GM18519 (cell line): ENCODE data around the gene THOC6.
"Not testable (repeated sequence)": the region's sequence is repeated elsewhere in the genome, so short reads cannot be mapped to it uniquely, and the experiment has no call there.

Source experiments
- ATAC-seq: cut with Tn5 transposase; IDR thresholded peaks from one replicate; pipeline ENCODE4 v1.9.1; 2021; ENCODE audit warnings: mild to moderate bottlenecking, moderate library complexity; ENCODE audit not compliant: unreplicated experiment, low FRiP score

Gene THOC6

GRCh38 chr16:3051009-3051408, 27.2 kb downstream of the THOC6 start:
- no peak for ATAC-seq

DNA sequence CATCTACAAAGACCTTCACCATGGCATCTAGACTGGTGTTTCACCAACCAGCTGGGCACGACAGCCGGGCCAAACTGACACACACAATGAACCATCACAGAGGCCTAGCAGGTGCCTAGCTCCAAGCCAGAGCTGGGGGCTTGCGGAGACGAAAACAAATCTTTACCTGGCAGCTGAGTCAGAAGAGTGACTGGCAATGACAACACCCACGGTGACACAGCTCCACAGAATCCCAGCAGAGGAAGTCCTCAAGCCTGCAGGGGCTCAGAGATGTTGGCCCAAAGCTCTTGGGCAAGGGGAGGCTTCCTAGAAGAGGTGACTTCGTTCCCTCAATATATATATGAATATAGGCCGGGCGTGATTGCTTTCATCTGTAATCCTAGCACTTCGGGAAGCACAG, 27.7 kb downstream of the THOC6 start:
- no peak for ATAC-seq

DNA sequence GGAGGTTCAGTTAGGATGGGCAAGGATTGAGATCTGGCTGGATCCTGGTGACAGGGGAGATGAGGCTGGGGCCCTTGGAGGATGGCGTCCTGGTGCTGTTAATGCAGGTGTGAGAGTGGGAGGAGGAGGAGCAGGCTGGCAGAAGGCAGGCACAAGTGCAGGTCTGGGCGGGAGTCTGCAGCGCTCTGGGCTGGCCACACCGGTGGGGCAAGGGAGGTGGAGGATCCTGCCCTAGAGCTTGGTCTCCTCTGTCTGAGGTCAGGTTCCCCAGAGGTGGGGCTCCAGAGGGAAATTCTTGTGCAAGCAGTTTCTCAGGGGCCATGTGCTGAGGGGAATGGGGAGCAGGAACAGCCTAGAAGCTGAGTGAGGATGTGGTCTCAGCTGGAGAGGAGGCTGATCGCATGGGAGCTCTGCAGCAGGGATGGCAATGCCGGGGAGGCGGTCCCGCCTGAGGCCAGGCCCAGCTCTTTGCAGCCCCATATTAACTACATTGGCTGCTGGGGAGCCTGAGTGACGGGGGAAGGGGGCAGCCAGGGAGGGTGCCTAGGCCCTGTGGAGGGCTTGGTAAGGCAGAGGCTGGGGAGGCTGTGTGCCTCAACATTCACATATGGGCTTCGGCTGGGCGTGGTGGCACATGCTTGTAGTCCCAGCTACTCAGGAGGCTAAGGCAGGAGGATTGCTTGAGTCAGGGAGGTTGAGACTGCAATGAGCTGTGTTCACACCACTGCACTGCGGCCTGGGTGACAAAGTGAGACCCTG, 28.9 kb downstream of the THOC6 start:
- ATAC-seq = not testable (repeated sequence)

DNA sequence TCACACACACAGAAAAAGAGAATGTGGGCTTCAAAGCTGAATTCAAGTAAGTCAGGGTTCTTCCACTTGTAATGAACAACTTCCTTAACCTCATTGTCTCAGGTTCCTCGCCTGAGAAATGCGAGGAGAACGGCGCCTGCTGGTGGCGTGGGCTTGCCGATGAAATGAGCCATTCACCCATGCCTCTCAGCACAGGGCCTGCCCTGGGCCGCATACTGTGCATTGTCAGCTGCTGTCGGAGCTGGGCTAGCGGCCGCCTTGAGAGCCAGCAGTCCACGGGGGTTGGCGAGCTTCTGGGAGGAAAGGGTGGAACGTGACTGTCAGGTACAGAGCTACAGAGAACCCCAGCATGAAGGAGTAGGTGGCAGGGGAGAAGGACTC, 29.5 kb downstream of the THOC6 start:
- not testable (repeated sequence) for ATAC-seq

DNA sequence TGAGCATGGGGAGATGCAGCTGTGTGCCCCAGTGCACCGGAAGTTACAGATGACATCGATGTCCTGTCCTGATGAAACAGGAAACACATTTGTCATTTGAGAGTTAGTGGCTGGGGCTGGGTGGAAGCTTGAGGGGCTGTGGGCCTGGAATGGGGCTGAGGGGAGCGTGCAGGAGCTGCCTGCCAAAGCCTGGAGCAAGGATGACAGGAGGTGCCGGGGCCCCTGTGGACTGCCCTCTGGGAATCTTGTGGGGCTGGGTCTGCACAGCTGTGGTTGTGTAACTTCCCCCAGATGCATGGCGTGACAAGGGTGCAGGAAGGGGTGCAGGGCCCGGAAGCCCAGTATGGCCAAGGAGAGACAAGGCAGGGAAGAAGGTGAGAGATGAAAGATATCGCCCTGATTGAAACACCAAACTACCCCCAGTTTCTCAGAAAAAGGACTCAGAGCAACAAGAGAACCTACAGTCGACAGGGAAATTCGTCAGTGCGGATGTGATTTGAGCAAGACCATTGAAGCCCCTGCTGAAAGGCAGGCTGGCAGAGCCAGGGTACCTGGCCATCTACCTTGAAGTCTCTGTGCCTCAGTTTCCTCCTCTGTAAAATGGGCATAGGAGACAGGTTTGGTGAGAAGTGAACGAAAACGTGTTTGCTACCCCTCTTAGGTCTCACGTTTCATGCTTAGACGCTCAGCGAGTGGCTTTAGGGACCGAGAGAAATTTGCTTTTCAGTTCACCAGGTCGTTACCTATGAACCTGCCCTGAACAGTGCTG, 31.3 kb downstream of the THOC6 start:
- no peak for ATAC-seq

DNA sequence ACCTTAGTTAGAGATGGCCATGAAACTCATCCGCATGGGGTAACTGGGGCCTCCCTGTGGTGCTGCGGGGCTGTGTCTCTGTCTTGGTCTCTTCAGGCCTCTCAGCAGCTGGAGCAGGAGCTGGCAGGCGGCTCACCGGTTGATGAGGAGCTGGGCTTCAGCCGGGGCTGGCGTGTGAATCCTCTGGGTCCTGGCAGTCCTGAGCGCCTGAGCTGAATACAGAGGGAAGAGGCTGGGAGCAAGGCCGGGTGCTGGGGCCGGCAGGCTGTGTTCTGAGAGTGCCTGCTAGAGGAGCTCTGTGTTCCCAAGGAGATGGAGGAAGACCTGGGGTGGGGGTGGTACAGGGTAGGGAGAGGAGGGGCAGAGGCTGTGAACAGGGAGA, 31.9 kb downstream of the THOC6 start:
- not testable (repeated sequence) for ATAC-seq

GRCh38 chr16:3056336-3057180, 32.7 kb downstream of the THOC6 start:
- no peak for ATAC-seq

DNA sequence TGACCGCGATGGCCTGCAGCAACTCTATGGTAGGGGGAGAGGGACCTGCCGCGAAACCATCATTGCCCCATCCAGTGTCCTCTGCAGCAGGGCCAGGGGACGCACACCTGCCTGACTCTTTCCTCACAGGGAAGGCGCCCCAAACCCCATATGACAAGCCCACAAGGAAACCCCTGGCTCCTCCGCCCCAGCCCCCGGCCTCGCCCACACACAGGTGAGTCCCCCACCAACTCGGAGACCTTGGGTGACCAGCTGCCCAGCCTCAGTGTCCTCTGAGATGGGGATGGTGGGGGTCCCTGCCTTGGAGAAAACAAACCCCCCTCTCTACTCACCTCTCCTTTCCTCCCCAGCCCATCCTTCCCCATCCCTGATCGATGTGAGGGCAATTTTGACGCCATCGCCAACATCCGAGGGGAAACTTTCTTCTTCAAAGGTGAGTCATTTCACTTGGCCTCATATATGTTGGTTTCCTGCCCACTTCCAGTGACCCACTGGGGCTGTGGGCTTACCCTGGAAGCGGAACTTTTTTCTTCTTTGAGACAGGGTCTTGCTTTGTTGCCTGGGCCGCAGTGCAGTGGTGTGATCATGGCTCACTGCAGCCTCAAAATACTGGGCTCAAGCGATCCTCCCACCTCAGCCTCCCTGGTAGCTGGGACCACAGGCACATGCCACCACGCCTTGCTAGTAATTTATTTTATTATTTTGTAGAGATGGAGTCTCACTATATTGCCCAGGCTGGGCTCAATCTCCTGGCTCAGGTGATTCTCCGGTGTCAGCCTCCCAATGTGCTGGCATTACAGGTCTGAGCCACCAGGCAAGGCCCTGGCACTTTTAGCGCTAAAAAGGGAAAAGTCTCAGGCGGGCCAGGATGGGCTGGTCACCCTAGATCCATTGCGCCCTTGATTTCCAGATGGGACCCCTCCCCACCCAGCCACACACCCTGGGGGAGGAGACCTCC, 33.6 kb downstream of the THOC6 start:
- no peak for ATAC-seq

- no peak for ATAC-seq
Observed at GRCh38 chr16:3058139-3059030, 34.5 kb downstream of the THOC6 start.

DNA sequence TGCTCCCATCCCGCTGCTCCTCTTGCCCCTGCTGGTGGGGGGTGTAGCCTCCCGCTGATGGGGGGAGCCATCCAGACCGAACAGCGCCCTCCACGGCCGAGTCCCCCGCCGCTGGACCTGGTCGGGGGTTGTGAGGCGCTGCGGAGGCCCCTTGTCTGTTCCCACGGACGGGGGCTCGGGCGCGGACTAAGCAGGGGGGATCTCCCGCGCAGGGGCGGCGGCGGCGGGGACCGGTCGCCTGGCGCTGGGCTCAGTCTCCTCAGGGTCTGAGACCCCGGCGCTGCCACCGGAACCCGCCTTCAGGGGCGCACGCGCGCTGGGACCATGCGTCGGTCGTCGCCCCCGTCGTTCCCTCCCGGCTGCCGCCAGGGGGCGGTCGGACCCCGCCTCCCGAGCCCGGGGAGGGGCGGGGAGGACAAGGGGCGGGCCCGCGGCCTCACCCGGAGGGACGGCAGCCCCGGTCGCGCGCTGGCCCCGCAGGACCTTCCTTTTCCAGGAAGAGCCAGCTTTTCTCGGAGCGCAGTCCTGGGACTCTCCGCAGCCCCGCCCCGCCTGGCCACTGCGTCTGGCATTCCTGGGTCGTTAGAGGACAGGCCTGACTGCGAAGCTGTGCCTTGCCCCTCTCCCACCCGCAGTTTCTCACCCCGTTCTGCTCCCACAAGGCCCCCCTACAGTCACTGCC, 35.3 kb downstream of the THOC6 start:
- ATAC-seq = peak; percentile 76

DNA sequence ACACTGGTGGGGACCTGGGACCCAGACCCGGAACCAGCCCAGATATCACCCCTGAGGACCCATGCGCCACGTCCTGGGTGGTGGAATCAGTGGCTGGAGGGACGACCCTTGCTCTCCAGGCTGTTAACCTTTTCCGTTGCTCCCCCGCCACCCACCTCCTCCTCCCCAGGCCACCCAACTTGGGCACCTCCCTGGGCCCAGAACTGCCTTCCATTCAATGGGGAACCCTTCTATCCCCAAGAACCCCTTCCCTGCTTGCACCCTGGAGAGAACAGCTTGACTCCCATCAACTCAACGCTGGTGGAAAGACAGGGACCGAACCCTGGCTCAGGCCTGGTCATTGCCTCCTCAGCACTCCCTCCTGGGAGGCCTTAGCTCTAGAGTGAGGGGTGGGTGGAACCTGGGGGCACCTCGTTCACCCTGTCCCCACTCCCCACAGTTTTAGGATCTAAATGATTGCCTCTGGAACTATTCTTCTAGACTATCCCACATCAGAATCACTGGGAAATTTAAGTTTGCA, 35.9 kb downstream of the THOC6 start:
- no peak for ATAC-seq

DNA sequence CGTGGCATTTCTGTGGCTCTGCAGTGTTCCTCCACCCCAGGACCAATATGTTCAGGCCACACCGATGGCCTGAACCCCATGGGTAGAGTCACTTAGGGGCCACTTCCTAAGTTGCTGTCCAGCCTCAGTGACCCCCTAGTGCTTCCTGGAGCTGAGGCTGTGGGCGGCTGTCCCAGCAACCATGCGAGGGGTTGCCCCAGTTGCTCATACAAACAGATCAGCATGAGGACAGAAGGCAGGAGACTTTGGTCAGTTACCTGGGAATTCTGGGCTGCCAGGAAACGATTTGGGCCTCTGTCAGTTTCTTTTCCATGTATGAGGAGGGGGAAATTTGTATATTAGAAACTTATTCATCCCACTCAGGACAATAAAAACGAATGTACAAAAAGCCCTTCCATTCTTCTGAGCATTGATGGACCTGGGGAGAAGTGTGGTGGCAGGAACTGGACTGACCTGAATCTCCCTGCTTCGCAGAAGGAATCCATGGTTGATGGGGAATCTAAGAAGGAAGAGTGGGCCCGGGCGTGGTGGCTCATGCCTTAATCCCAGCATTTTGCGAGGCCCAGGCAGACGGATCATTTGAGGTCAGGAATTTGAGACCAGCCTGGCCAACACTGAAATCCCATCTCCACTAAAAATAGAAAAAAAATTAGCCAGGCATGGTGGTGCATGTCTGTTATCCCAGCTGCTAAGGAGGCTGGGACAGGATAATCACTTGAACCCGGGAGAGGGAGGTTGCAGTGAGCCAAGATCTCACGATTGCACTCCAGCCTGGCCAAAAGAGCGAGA, 36.7 kb downstream of the THOC6 start:
- no peak for ATAC-seq

GRCh38 chr16:3062553-3062952, 38.7 kb downstream of the THOC6 start:
- ATAC-seq = no peak

DNA sequence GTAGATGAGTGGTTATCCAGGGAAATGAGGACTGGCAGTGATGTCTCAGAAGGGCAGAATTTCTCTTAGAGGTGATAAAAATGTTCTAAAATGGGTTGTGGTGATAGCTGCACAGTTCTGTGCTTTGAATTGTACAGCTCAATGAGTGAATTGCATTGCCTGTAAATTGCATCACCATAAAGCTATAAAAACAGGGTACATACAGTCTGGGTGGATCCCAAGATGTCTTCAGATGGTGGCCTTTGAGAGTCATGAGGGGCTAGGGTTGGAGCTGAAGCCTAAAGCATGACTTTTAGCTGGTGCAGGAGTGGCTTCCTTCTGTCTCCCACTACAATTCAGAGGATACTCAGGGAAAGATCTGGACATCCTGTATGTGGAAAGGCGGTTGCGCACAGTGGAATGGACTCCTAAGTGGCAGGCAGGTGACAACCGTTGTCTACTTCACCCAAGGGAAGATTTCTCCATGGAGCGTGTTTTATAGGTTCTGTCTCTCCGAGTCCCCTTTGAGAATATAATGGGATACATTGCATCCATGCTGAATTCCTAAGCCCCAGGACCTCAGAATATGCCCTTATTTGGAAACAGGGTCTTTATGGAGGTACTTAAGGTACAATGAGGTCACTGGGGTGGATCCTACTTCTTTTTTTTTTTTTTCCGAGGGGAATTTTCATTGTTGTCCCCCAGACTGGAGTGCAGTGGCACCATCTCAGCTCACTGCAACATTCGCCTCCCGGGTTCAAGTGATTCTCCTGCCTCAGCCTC, 40.0 kb downstream of the THOC6 start:
- ATAC-seq = no peak

- ATAC-seq = no peak
Observed at GRCh38 chr16:3065069-3065741, 41.4 kb downstream of the THOC6 start, which contains the start of gene IL32. TSS of gene IL32 (plus strand) at chr16:3065640. CDS start at chr16:3065812, 172 bp downstream.
